H9 (cell line): ENCODE data around the gene VPS35L. TPM values are rescaled to one million over a fixed set of nuclear protein-coding genes. Genes with fewer than 3 reads are reported as not detected.
A peak's percentile ranks its signal among the peaks of the same experiment; 100 is the strongest.

Experiments
- DNase-seq: peaks from one replicate; pipeline ENCODE4 v3.0.0-alpha.2; 2017
- H2AFZ ChIP-seq: one replicate; pipeline ENCODE4 v1.6.1; 2013; ENCODE audit warnings: mild to moderate bottlenecking, low read length, control low read depth, moderate library complexity
- H2AK5ac ChIP-seq: 2 replicates; pipeline ENCODE4 v1.6.1; 2013; ENCODE audit warnings: low read length, control low read depth, mixed read lengths; ENCODE audit not compliant: insufficient read length
- H2BK120ac ChIP-seq: one replicate; pipeline ENCODE4 v1.6.1; 2013; ENCODE audit warnings: low read depth, mild to moderate bottlenecking, low read length, control low read depth, inconsistent platforms; ENCODE audit not compliant: poor library complexity, severe bottlenecking
- H2BK12ac ChIP-seq: 2 replicates; pipeline ENCODE4 v1.6.1; 2013; ENCODE audit warnings: low read length, control low read depth, mixed read lengths, low read depth; ENCODE audit not compliant: insufficient read length
- H2BK15ac ChIP-seq: 2 replicates; pipeline ENCODE4 v1.6.1; 2013; ENCODE audit warnings: low read depth, low read length, control low read depth
- H2BK20ac ChIP-seq: one replicate; pipeline ENCODE4 v1.6.1; 2013; ENCODE audit warnings: low read depth, mild to moderate bottlenecking, low read length, control low read depth, inconsistent platforms; ENCODE audit not compliant: poor library complexity, severe bottlenecking
- H2BK5ac ChIP-seq: 2 replicates; pipeline ENCODE4 v1.6.1; 2013; ENCODE audit warnings: low read length, control low read depth, mixed read lengths; ENCODE audit not compliant: insufficient read length
- H3K14ac ChIP-seq: 2 replicates; pipeline ENCODE4 v1.6.1; 2013; ENCODE audit warnings: low read length, control low read depth; ENCODE audit not compliant: insufficient read depth
- H3K18ac ChIP-seq: 2 replicates; pipeline ENCODE4 v1.6.1; 2013; ENCODE audit warnings: low read depth, mild to moderate bottlenecking, mixed read lengths, low read length, control low read depth; ENCODE audit not compliant: insufficient read length
- H3K23ac ChIP-seq: 2 replicates; pipeline ENCODE4 v1.6.1; 2013; ENCODE audit warnings: low read length, control low read depth, mixed read lengths, low read depth; ENCODE audit not compliant: insufficient read length
- H3K23me2 ChIP-seq: 2 replicates; pipeline ENCODE4 v1.6.1; 2013; ENCODE audit warnings: low read depth, mild to moderate bottlenecking, mixed read lengths, low read length, control low read depth; ENCODE audit not compliant: insufficient read length, poor library complexity, severe bottlenecking
- H3K27ac ChIP-seq: 2 replicates; pipeline ENCODE4 v1.5.1; 2013; ENCODE audit warnings: low read length, control low read depth, mixed read lengths, low read depth; ENCODE audit not compliant: insufficient read length
- H3K27me3 ChIP-seq: 2 replicates; pipeline ENCODE4 v1.6.1; 2013; ENCODE audit warnings: low read length, control low read depth, inconsistent platforms; ENCODE audit not compliant: insufficient read depth
- H3K4ac ChIP-seq: 2 replicates; pipeline ENCODE4 v1.6.1; 2013; ENCODE audit warnings: low read depth, mild to moderate bottlenecking, control low read depth, inconsistent platforms, low read length, moderate library complexity
- H3K4me1 ChIP-seq: 2 replicates; pipeline ENCODE4 v1.6.1; 2013; ENCODE audit warnings: low read length, control low read depth, inconsistent platforms; ENCODE audit not compliant: insufficient read depth
- H3K4me2 ChIP-seq: 2 replicates; pipeline ENCODE4 v1.6.1; 2013; ENCODE audit warnings: low read length, control low read depth, mixed read lengths; ENCODE audit not compliant: insufficient read length, insufficient read depth
- H3K56ac ChIP-seq: 2 replicates; pipeline ENCODE4 v1.6.1; 2013; ENCODE audit warnings: low read depth, mild to moderate bottlenecking, mixed read lengths, low read length, control low read depth; ENCODE audit not compliant: insufficient read length
- H3K79me1 ChIP-seq: 2 replicates; pipeline ENCODE4 v1.6.1; 2013; ENCODE audit warnings: low read depth, mild to moderate bottlenecking, moderate library complexity, low read length, control low read depth, inconsistent platforms; ENCODE audit not compliant: insufficient read depth, poor library complexity, severe bottlenecking
- H3K79me2 ChIP-seq: 2 replicates; pipeline ENCODE4 v1.6.1; 2013; ENCODE audit warnings: low read length, control low read depth, inconsistent platforms; ENCODE audit not compliant: insufficient read depth
- H3K9ac ChIP-seq: 2 replicates; pipeline ENCODE4 v1.6.1; 2013; ENCODE audit warnings: low read length, control low read depth, mixed read lengths; ENCODE audit not compliant: insufficient read length; ENCODE audit errors: extremely low read depth
- H3K9me3 ChIP-seq: one replicate; pipeline ENCODE4 v1.6.1; 2013; ENCODE audit warnings: low read depth, low read length, inconsistent platforms; ENCODE audit not compliant: control insufficient read depth
- H3T11ph ChIP-seq: one replicate; pipeline ENCODE4 v1.6.1; 2013; ENCODE audit warnings: mild to moderate bottlenecking, low read length, control low read depth, inconsistent platforms
- H4K20me1 ChIP-seq: one replicate; pipeline ENCODE4 v1.6.1; 2013; ENCODE audit not compliant: control insufficient read depth, insufficient read length, insufficient read depth
- H4K5ac ChIP-seq: 2 replicates; pipeline ENCODE4 v1.6.1; 2013; ENCODE audit warnings: low read depth, mild to moderate bottlenecking, mixed read lengths, low read length, control low read depth; ENCODE audit not compliant: insufficient read length
- H4K8ac ChIP-seq: replicated peaks from 2 replicates; pipeline ENCODE4 v1.6.1; 2013; ENCODE audit warnings: low read length, control low read depth, mixed read lengths, low read depth; ENCODE audit not compliant: insufficient read length
- H4K91ac ChIP-seq: 2 replicates; pipeline ENCODE4 v1.6.1; 2013; ENCODE audit warnings: low read depth, mild to moderate bottlenecking, moderate library complexity, mixed read lengths, low read length, control low read depth; ENCODE audit not compliant: insufficient read length
- H3K27ac Mint-ChIP-seq, 3 experiments: 2 replicates in 2 of 3; 3 replicates in 1 of 3; pipeline ENCODE4 v1.8.0; 2020 to 2021; ENCODE audit warnings: mixed read lengths in 3 of 3, mild to moderate bottlenecking in 1 of 3, moderate library complexity in 1 of 3
- H3K27me3 Mint-ChIP-seq: 2 replicates; pipeline ENCODE4 v1.8.0; 2021; ENCODE audit warnings: low read depth, mild to moderate bottlenecking, moderate library complexity, mixed read lengths
- H3K36me3 Mint-ChIP-seq, 3 experiments: 2 replicates in 2 of 3; 3 replicates in 1 of 3; pipeline ENCODE4 v1.8.0; 2020 to 2021; ENCODE audit warnings: low read depth in 3 of 3, mixed read lengths in 3 of 3; ENCODE audit not compliant: insufficient read depth in 1 of 3
- H3K4me1 Mint-ChIP-seq, 2 experiments: 2 replicates each; pipeline ENCODE4 v1.8.0; 2020; ENCODE audit warnings: mixed read lengths in 2 of 2
- H3K4me3 Mint-ChIP-seq, 2 experiments: 2 replicates in 1 of 2; 3 replicates in 1 of 2; pipeline ENCODE4 v1.8.0; 2020 to 2021; ENCODE audit warnings: mild to moderate bottlenecking in 2 of 2, mixed read lengths in 2 of 2, moderate library complexity in 1 of 2
- H3K9me3 Mint-ChIP-seq, 2 experiments: 2 replicates in 1 of 2; 3 replicates in 1 of 2; pipeline ENCODE4 v1.8.0; 2020; ENCODE audit warnings: mild to moderate bottlenecking in 2 of 2, mixed read lengths in 2 of 2, moderate library complexity in 1 of 2
- CTCF ChIP-seq: fragments of 200-600 bp; sonication (generic); conservative IDR thresholded peaks from 3 replicates; pipeline ENCODE4 v1.8.0; 2021; ENCODE audit warnings: antibody characterized with exemption, mild to moderate bottlenecking
- WGBS: extraction: QIAGEN DNeasy Blood & Tissue Kit; methylation state at CpG from one replicate; pipeline ENCODE4 v1.1.7; 2013; ENCODE audit warnings: missing lambda C conversion rate, low lambda C conversion rate, mixed read lengths; ENCODE audit not compliant: insufficient read length; ENCODE audit errors: extremely low coverage; 5-methylcytosine and 5-hydroxymethylcytosine counted together
- total RNA-seq: library from RNA; stranded (reverse); gene quantifications from 2 replicates; pipeline ENCODE4 v1.2.1, GENCODE V29; 2021

The VPS35L gene
- total RNA-seq, 1 experiment from 2014 or later, result 58.4 TPM

GRCh38 chr16:19718624-19718965, 163.1 kb downstream of the VPS35L start:
- Mint-ChIP-seq H3K36me3 (peaks cover 26 to 35% (median 27%) of the 10 kb centered on the region in 3 experiments), H3K27me3 (no peaks in the 10 kb centered on the region), H3K4me3 (peak overlapping the region; percentile 98 to 99), H3K4me1 (peaks cover 44 to 63% of the 10 kb centered on the region in 2 experiments), H3K27ac (peak overlapping the region in 2 of 3 experiments; percentile 43 to 93; a peak in 2 of 7 replicates), H3K9me3 (no peaks in the 10 kb centered on the region)
- no peak for TF ChIP-seq CTCF
- Histone ChIP-seq H2BK12ac (no peak overlapping the region), H3K79me2 (peaks cover 28% of the 10 kb centered on the region), H2BK20ac (no peak overlapping the region), H3K56ac (no peak overlapping the region), H3K27me3 (no peaks in the 10 kb centered on the region), H3T11ph (no peak overlapping the region), H3K79me1 (peaks cover 4% of the 10 kb centered on the region), H2BK120ac (no peak overlapping the region), H3K9me3 (no peaks in the 10 kb centered on the region), H3K4me1 (peaks cover 6% of the 10 kb centered on the region; the same call in 1 of the 2 replicates), H3K4ac (no peak overlapping the region), H3K27ac (no peak overlapping the region), H4K91ac (no peak overlapping the region), H3K9ac (peak overlapping the region; percentile 70), H4K20me1 (no peaks in the 10 kb centered on the region), H3K23ac (no peak overlapping the region), H4K8ac (no peak overlapping the region), H3K14ac (no peak overlapping the region; the same call in 1 of the 2 replicates), H2AFZ (peak overlapping the region; percentile 83), H2BK5ac (no peak overlapping the region), H3K23me2 (peaks cover 7% of the 10 kb centered on the region), H2BK15ac (no peak overlapping the region), H3K18ac (no peak overlapping the region), H2AK5ac (no peak overlapping the region), H4K5ac (no peak overlapping the region), H3K4me2 (peak overlapping the region; percentile 99)
- no peak for DNase-seq
- WGBS, result no CpG with 5 or more reads among the region's 21 CpGs
